GM12878 (cell line): Measurements from ENCODE around the gene FAM170B. TPM values are rescaled to one million over a fixed set of nuclear protein-coding genes. Genes with fewer than 3 reads are reported as not detected.

Experiments
- ATAC-seq: fragments of 200-7000 bp; cut with Tn5 transposase; 3 replicates; pipeline ENCODE4 v1.9.1; 2020; ENCODE audit warnings: mild to moderate bottlenecking, moderate library complexity
- BruUV-seq: library from RNA; stranded (reverse); fragments of 400-500 nt; replicated peaks from 2 replicates; lab custom pipeline; 2021; lab: Mats Ljungman, UMichigan
- CTCF ChIA-PET: fragments of 300-600 bp; sonication (Branson Sonifier 250); formaldehyde crosslinking; extraction: SDS; loops from one replicate; lab custom pipeline; 2021; ENCODE audit warnings: inconsistent platforms; lab: Yijun Ruan, JAX
- POLR2A ChIA-PET: fragments of 350-600 bp; formaldehyde crosslinking; extraction: SDS; loops from one replicate; lab custom pipeline; 2021; ENCODE audit warnings: inconsistent platforms; lab: Charles Lee
- RAD21 ChIA-PET: fragments of 300-600 bp; sonication (Branson Sonifier 250); formaldehyde crosslinking; loops from one replicate; lab custom pipeline; 2023; ENCODE audit warnings: antibody characterized with exemption; ENCODE audit not compliant: unreplicated experiment; lab: Charles Lee
- SMC1A ChIA-PET: fragments of 300-600 bp; sonication (Branson Sonifier 250); formaldehyde crosslinking; loops from one replicate; lab custom pipeline; 2023; ENCODE audit not compliant: unreplicated experiment, uncharacterized antibody; lab: Charles Lee
- DNase-seq: peaks from one replicate; pipeline ENCODE4 v3.0.0-alpha.2; 2011; ENCODE audit warnings: low read depth, low spot score
- FAIRE-seq: peaks from 3 replicates; lab custom pipeline; 2011; peaks lifted over from hg19 to GRCh38; lab: Jason Lieb, UNC
- H2AFZ ChIP-seq: 2 replicates; pipeline ENCODE4 v1.6.0; 2011; ENCODE audit warnings: low read depth, low read length, control low read depth; ENCODE audit not compliant: control insufficient read depth
- H3K27ac ChIP-seq: 2 replicates; pipeline ENCODE4 v1.5.1; 2011; ENCODE audit warnings: control low read depth; ENCODE audit not compliant: control insufficient read depth, insufficient read depth
- H3K27me3 ChIP-seq, 2 experiments: replicated peaks in 1 of 2; 2 replicates each; pipeline versions ENCODE4 v1.6.0 to v1.6.1; 2011; ENCODE audit warnings: low read length in 1 of 2; ENCODE audit not compliant: control insufficient read depth in 2 of 2, insufficient read depth in 2 of 2
- H3K36me3 ChIP-seq, 2 experiments: 2 replicates each; pipeline ENCODE4 v1.5.1; 2011; ENCODE audit warnings: low read length in 1 of 2; ENCODE audit not compliant: control insufficient read depth in 2 of 2, insufficient read depth in 2 of 2
- H3K4me1 ChIP-seq: 2 replicates; pipeline ENCODE4 v1.6.1; 2011; ENCODE audit warnings: mild to moderate bottlenecking, low read length, moderate library complexity, mixed read lengths; ENCODE audit not compliant: control insufficient read depth, insufficient read depth
- H3K4me2 ChIP-seq: 2 replicates; pipeline ENCODE4 v1.6.0; 2011; ENCODE audit warnings: control low read depth; ENCODE audit not compliant: control insufficient read depth, insufficient read depth
- H3K4me3 ChIP-seq: fragments of 200-600 bp; sonication (generic); 2 replicates; pipeline ENCODE4 v1.5.1; 2016
- H3K79me2 ChIP-seq: 2 replicates; pipeline ENCODE4 v1.6.0; 2011; ENCODE audit warnings: low read length; ENCODE audit not compliant: control insufficient read depth, insufficient read depth
- H3K9ac ChIP-seq: 2 replicates; pipeline ENCODE4 v1.8.0; 2011; ENCODE audit warnings: low read length, control low read depth, mixed read lengths; ENCODE audit not compliant: control insufficient read depth, insufficient read depth
- H3K9me3 ChIP-seq: replicated peaks from 3 replicates; pipeline ENCODE4 v1.5.1; 2011; ENCODE audit warnings: mild to moderate bottlenecking, low read length; ENCODE audit not compliant: control insufficient read depth, insufficient read depth
- H4K20me1 ChIP-seq: 2 replicates; pipeline ENCODE4 v1.6.0; 2011; ENCODE audit not compliant: control insufficient read depth, insufficient read depth
- ATF7 ChIP-seq: fragments of 450-650 bp; IDR thresholded peaks from 2 replicates; pipeline ENCODE4 v1.6.1; 2016; ENCODE audit warnings: low read depth, mild to moderate bottlenecking
- CREM ChIP-seq: IDR thresholded peaks from 2 replicates; pipeline ENCODE4 v1.6.1; 2014; ENCODE audit warnings: antibody characterized with exemption, low read depth
- DPF2 ChIP-seq: fragments of 450-650 bp; IDR thresholded peaks from 2 replicates; pipeline ENCODE4 v1.6.1; 2017; ENCODE audit warnings: mild to moderate bottlenecking
- ESRRA ChIP-seq: IDR thresholded peaks from 2 replicates; pipeline ENCODE4 v1.6.1; 2012; ENCODE audit warnings: mild to moderate bottlenecking, low read length, improper control_type of control experiment
- IKZF2 ChIP-seq, 2 experiments: fragments of 450-650 bp; IDR thresholded peaks; 2 replicates each; pipeline ENCODE4 v1.6.1; 2017; ENCODE audit warnings: mild to moderate bottlenecking in 2 of 2, moderate library complexity in 2 of 2
- JUND ChIP-seq: IDR thresholded peaks from 2 replicates; pipeline ENCODE4 v1.6.1; 2012; ENCODE audit warnings: low read depth, mild to moderate bottlenecking, low read length, improper control_type of control experiment, moderate library complexity
- KLF5 ChIP-seq: fragments of 450-650 bp; IDR thresholded peaks from 2 replicates; pipeline ENCODE4 v1.6.1; 2014; ENCODE audit warnings: mild to moderate bottlenecking; ENCODE audit not compliant: partially characterized antibody
- LARP7 ChIP-seq: fragments of 450-650 bp; IDR thresholded peaks from 2 replicates; pipeline ENCODE4 v1.6.1; 2017; ENCODE audit warnings: mild to moderate bottlenecking
- MEF2B ChIP-seq: fragments of 450-650 bp; IDR thresholded peaks from 2 replicates; pipeline ENCODE4 v1.6.1; 2018; ENCODE audit warnings: mild to moderate bottlenecking, moderate library complexity; ENCODE audit not compliant: partially characterized antibody, poor library complexity, severe bottlenecking
- NFIC ChIP-seq: IDR thresholded peaks from 2 replicates; pipeline ENCODE4 v1.6.1; 2012; ENCODE audit warnings: low read depth, mild to moderate bottlenecking, inconsistent platforms, low read length, moderate library complexity
- NFYA ChIP-seq: IDR thresholded peaks from 2 replicates; pipeline ENCODE4 v1.6.1; 2011; ENCODE audit warnings: low read depth, mild to moderate bottlenecking, low read length, improper control_type of control experiment, borderline replicate concordance
- NR2F1 ChIP-seq: fragments of 450-650 bp; conservative IDR thresholded peaks from 2 replicates; pipeline ENCODE4 v1.6.1; 2017; ENCODE audit warnings: mild to moderate bottlenecking
- RUNX3 ChIP-seq: IDR thresholded peaks from 2 replicates; pipeline ENCODE4 v1.6.1; 2012; ENCODE audit warnings: low read length, inconsistent platforms
- SMARCA5 ChIP-seq: fragments of 450-650 bp; IDR thresholded peaks from 2 replicates; pipeline ENCODE4 v1.6.1; 2017; ENCODE audit warnings: mild to moderate bottlenecking
- SUZ12 ChIP-seq: fragments of 200-600 bp; sonication (generic); IDR thresholded peaks from one replicate; pipeline ENCODE4 v1.6.1; 2018; ENCODE audit warnings: antibody characterized with exemption, mild to moderate bottlenecking; ENCODE audit not compliant: unreplicated experiment
- TCF3 ChIP-seq: IDR thresholded peaks from 2 replicates; pipeline ENCODE4 v1.6.1; 2012; ENCODE audit warnings: low read depth, mild to moderate bottlenecking, low read length, borderline replicate concordance; ENCODE audit not compliant: insufficient read depth
- ZNF217 ChIP-seq: fragments of 450-650 bp; IDR thresholded peaks from 2 replicates; pipeline ENCODE4 v1.6.1; 2017; ENCODE audit warnings: antibody characterized with exemption, mild to moderate bottlenecking
- ZNF622 ChIP-seq: fragments of 450-650 bp; IDR thresholded peaks from 2 replicates; pipeline ENCODE4 v1.6.1; 2017; ENCODE audit warnings: mild to moderate bottlenecking, inconsistent platforms
- WGBS: methylation state at CpG from one replicate; pipeline ENCODE4 v1.1.6; 2016; ENCODE audit warnings: low lambda C conversion rate; ENCODE audit not compliant: insufficient replicate concordance, insufficient coverage; ENCODE audit errors: missing lambda C conversion rate; 5-methylcytosine and 5-hydroxymethylcytosine counted together
- in situ Hi-C: fragments of 300-500 bp; cut with MboI; formaldehyde crosslinking; loops from 9 replicates; pipeline ENCODE4 v1.14.3; 2018; ENCODE audit warnings: mixed read lengths
- intact Hi-C: fragments of 100-400 bp; cut with micrococcal nuclease; formaldehyde crosslinking; loops from one replicate; pipeline ENCODE4 v1.14.2; 2022; ENCODE audit not compliant: unreplicated experiment
- polyA plus RNA-seq, 11 experiments: library from polyadenylated mRNA; depleted of rRNA in 4 of 11; unstranded in 6 of 11; stranded (reverse) in 5 of 11; fragments of >200 nt; fragmentation: Nextera tagmentation in 4 of 11; fragmentation: Illumina TruSeq in 1 of 11; extraction: Ambion mirVana in 4 of 11; extraction: Trizol in 1 of 11; gene quantifications; 1 replicate in 1 of 11; 2 replicates in 10 of 11; pipeline versions ENCODE4 v1.2.1 to v1.2.3, GENCODE V29; 2011 to 2016; ENCODE audit warnings: inconsistent platforms in 2 of 11, missing spikeins in 2 of 11, low read depth in 1 of 11
- total RNA-seq, 4 experiments: library from RNA; depleted of rRNA in 3 of 4; stranded (reverse); fragments of >200 nt in 3 of 4; fragmentation: Illumina TruSeq in 1 of 4; extraction: Trizol in 1 of 4; gene quantifications; 2 replicates each; pipeline versions ENCODE4 v1.2.1 to v1.2.3, GENCODE V29; 2013 to 2021
- TF ChIP-seq, protein P1 (sequence below): IDR thresholded peaks from 2 replicates; pipeline ENCODE4 v1.6.1; 2011; ENCODE audit warnings: borderline replicate concordance, low read depth, mild to moderate bottlenecking, moderate library complexity, low read length; ENCODE audit not compliant: insufficient read depth, poor library complexity, severe bottlenecking
- TF ChIP-seq, protein P2 (sequence below): fragments of 150-350 bp; IDR thresholded peaks from 2 replicates; pipeline ENCODE4 v1.6.1; 2014; ENCODE audit warnings: mild to moderate bottlenecking, low read depth, low read length
- TF ChIP-seq, protein P3 (sequence below): IDR thresholded peaks from 2 replicates; pipeline ENCODE4 v1.6.1; 2011; ENCODE audit warnings: low read depth, low read length, improper control_type of control experiment, borderline replicate concordance

FAM170B gene
- total and polyA plus RNA-seq, 10 of the 15 experiments (the other 5 are each of a cell fraction or from before 2014, with no cell fraction given) = not detected

DNA sequence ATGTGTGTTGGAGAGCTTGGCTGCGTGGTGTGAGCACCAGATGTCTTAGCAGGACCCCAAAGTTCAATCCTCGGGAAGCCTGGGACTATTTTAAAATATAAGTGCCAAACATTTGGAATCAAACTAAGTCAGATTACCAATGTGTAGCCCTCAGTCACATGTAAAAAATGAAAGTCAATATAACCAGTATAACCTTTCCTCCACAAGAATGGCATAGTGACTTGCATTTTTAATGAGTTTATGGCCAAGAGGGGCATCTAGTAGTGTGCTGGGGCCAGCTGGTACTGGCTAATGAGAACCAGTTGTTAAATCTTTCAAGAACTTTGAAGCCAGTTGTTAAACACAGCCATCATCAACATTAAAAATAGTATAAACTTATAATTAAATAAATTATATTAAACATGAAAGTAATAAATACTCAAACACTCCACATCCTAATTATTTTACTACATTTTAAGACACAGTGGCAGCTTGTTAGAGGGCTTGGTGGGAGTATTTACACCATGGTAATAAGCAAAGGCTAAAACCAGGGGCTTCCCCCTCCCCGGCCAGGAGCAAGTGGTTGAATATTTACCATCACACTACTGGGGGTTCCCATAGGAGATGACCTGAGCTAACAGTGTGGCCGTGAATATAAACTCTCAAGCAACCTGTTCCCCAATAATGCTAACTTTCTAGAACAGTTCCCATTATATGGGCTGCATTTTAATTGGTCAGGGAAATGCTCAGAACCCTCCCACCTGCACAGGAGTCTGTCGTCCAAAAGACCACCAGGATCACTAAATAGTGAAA is 7.9 kb upstream of the FAM170B start:
- SMC1A ChIA-PET = interaction anchor here (0.7 to 2.6 kb wide), 9 partner anchors 10 to 88 kb away, joined by 3 to 8 read pairs (median 4); no protein-coding TSS in a partner anchor
- Histone ChIP-seq H3K27me3 (no peaks in the 10 kb centered on the region), H3K36me3 (no peaks in the 10 kb centered on the region), H3K79me2 (no peaks in the 10 kb centered on the region), H3K4me2 (no peak overlapping the region), H4K20me1 (no peaks in the 10 kb centered on the region), H3K9me3 (no peaks in the 10 kb centered on the region), H2AFZ (no peak overlapping the region), H3K27ac (no peak overlapping the region), H3K4me1 (no peaks in the 10 kb centered on the region), H3K4me3 (no peak overlapping the region), H3K9ac (no peak overlapping the region)
- CTCF ChIA-PET = interaction anchor here (0.9 kb wide), 2 partner anchors 9 to 40 kb away, joined by 3 to 4 read pairs; no protein-coding TSS in a partner anchor
- ATAC-seq (peak; percentile 92), DNase-seq (no peak), FAIRE-seq (no peak)
- intact Hi-C loops (no loop called here), in situ Hi-C loops (no loop called here)
- BruUV-seq = no TSS peak
- WGBS = 12% methylated on average over 5 of the region's 5 CpGs
- RAD21 ChIA-PET = interaction anchor here (0.9 to 2.0 kb wide), 7 partner anchors 11 to 89 kb away, joined by 3 to 6 read pairs (median 4); no protein-coding TSS in a partner anchor
- POLR2A ChIA-PET = interaction anchor here (1.1 to 1.3 kb wide), 2 partner anchors 29 to 89 kb away, joined by 3 to 4 read pairs; no protein-coding TSS in a partner anchor
- TF ChIP-seq SMARCA5 (no peak), ZNF622 (no peak), LARP7 (0 out of 2 replicates have a peak, but pooled peaks have one; percentile 15), KLF5 (no peak), MEF2B (peak; percentile 38), IKZF2 (IDR thresholded peaks at IDR 0.05) (peak; percentile 17 to 35; a peak in 1 of 4 replicates), ZNF217 (no peak), TCF3 (no peak), RUNX3 (no peak), NR2F1 (peak; percentile 54; the same call in 1 of the 2 replicates), ATF7 (no peak), NFIC (no peak), CREM (no peak), DPF2 (peak; percentile 47; the same call in 1 of the 2 replicates), NFYA (no peak), ESRRA (no peak), JUND (no peak), SUZ12 (no peak)
- TF ChIP-seq, protein P1, sequence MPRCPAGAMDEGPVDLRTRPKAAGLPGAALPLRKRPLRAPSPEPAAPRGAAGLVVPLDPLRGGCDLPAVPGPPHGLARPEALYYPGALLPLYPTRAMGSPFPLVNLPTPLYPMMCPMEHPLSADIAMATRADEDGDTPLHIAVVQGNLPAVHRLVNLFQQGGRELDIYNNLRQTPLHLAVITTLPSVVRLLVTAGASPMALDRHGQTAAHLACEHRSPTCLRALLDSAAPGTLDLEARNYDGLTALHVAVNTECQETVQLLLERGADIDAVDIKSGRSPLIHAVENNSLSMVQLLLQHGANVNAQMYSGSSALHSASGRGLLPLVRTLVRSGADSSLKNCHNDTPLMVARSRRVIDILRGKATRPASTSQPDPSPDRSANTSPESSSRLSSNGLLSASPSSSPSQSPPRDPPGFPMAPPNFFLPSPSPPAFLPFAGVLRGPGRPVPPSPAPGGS = no peak
- TF ChIP-seq, protein P2, sequence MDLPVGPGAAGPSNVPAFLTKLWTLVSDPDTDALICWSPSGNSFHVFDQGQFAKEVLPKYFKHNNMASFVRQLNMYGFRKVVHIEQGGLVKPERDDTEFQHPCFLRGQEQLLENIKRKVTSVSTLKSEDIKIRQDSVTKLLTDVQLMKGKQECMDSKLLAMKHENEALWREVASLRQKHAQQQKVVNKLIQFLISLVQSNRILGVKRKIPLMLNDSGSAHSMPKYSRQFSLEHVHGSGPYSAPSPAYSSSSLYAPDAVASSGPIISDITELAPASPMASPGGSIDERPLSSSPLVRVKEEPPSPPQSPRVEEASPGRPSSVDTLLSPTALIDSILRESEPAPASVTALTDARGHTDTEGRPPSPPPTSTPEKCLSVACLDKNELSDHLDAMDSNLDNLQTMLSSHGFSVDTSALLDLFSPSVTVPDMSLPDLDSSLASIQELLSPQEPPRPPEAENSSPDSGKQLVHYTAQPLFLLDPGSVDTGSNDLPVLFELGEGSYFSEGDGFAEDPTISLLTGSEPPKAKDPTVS = no peak
- TF ChIP-seq, protein P3, sequence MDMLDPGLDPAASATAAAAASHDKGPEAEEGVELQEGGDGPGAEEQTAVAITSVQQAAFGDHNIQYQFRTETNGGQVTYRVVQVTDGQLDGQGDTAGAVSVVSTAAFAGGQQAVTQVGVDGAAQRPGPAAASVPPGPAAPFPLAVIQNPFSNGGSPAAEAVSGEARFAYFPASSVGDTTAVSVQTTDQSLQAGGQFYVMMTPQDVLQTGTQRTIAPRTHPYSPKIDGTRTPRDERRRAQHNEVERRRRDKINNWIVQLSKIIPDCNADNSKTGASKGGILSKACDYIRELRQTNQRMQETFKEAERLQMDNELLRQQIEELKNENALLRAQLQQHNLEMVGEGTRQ = no peak
